Endothelial cell of umbilical vein (primary cell): Measurements from ENCODE around the gene ST6GAL1. TPM values are rescaled to one million over a fixed set of nuclear protein-coding genes. Genes with fewer than 3 reads are reported as not detected.

Experiments used
- BruUV-seq: library from RNA; stranded (reverse); fragments of 400-500 nt; replicated peaks from 2 replicates; lab custom pipeline; 2021; lab: Mats Ljungman, UMichigan
- CTCF ChIA-PET: fragments of 300-600, 350-600 bp; sonication (Branson Sonifier 250); formaldehyde crosslinking; loops from one replicate; lab custom pipeline; 2021; ENCODE audit warnings: antibody characterized with exemption, inconsistent platforms; lab: Charles Lee
- POLR2A ChIA-PET: fragments of 300-600, 350-600 bp; sonication (Branson Sonifier 250); formaldehyde crosslinking; loops from one replicate; lab custom pipeline; 2021; ENCODE audit warnings: antibody characterized with exemption, inconsistent platforms; lab: Charles Lee
- DNase-seq: peaks from one replicate; pipeline ENCODE4 v3.0.0-alpha.2; 2011; ENCODE audit warnings: low read depth, low spot score
- FAIRE-seq: peaks from 2 replicates; lab custom pipeline; 2011; peaks lifted over from hg19 to GRCh38; lab: Jason Lieb, UNC
- H2AFZ ChIP-seq: 2 replicates; pipeline ENCODE4 v1.6.0; 2012; ENCODE audit warnings: low read depth, low read length, control low read depth, inconsistent platforms
- H3K27ac ChIP-seq: 2 replicates; pipeline ENCODE4 v1.5.1; 2011; ENCODE audit warnings: low read depth, mild to moderate bottlenecking, control low read depth, low read length, moderate library complexity; ENCODE audit not compliant: insufficient read depth
- H3K27me3 ChIP-seq, 2 experiments: 2 replicates each; pipeline versions ENCODE4 v1.6.0 to v1.6.1; 2011; ENCODE audit warnings: low read length in 2 of 2, mixed read lengths in 1 of 2; ENCODE audit not compliant: control insufficient read depth in 2 of 2, insufficient read depth in 2 of 2
- H3K36me3 ChIP-seq, 2 experiments: 2 replicates in 1 of 2; 3 replicates in 1 of 2; pipeline ENCODE4 v1.5.1; 2011; ENCODE audit warnings: low read length in 2 of 2, mild to moderate bottlenecking in 1 of 2, moderate library complexity in 1 of 2; ENCODE audit not compliant: control insufficient read depth in 2 of 2, insufficient read depth in 2 of 2; ENCODE audit errors: extremely low read depth in 1 of 2
- H3K4me1 ChIP-seq: 3 replicates; pipeline ENCODE4 v1.5.1; 2011; ENCODE audit warnings: mild to moderate bottlenecking, low read length; ENCODE audit not compliant: control insufficient read depth, insufficient read depth; ENCODE audit errors: extremely low read depth
- H3K4me2 ChIP-seq: 2 replicates; pipeline ENCODE4 v1.6.1; 2011; ENCODE audit warnings: low read length, control low read depth, mixed read lengths; ENCODE audit not compliant: insufficient read depth
- H3K4me3 ChIP-seq, 3 experiments: fragments of 200-600 bp in 1 of 3; sonication (generic), shearing (Covaris generic) in 1 of 3; replicated peaks in 1 of 3; 2 replicates each; pipeline ENCODE4 v1.5.1; 2011 to 2016; ENCODE audit warnings: control low read depth in 3 of 3, low read length in 3 of 3, mild to moderate bottlenecking in 2 of 3, inconsistent platforms in 1 of 3, low read depth in 1 of 3, moderate library complexity in 1 of 3; ENCODE audit not compliant: insufficient read depth in 1 of 3
- H3K79me2 ChIP-seq: 2 replicates; pipeline ENCODE4 v1.6.0; 2012; ENCODE audit warnings: low read length, inconsistent platforms; ENCODE audit not compliant: control insufficient read depth, insufficient read depth
- H3K9ac ChIP-seq: replicated peaks from 2 replicates; pipeline ENCODE3; 2011; ENCODE audit warnings: low read length, control low read depth; ENCODE audit not compliant: insufficient read depth; ENCODE audit errors: extremely low read depth
- H3K9me1 ChIP-seq: replicated peaks from 3 replicates; pipeline ENCODE4 v1.6.0; 2011; ENCODE audit warnings: mild to moderate bottlenecking, low read length; ENCODE audit not compliant: control insufficient read depth, insufficient read depth; ENCODE audit errors: extremely low read depth
- H3K9me3 ChIP-seq: replicated peaks from 2 replicates; pipeline ENCODE4 v1.5.1; 2012; ENCODE audit warnings: low read length, inconsistent platforms; ENCODE audit not compliant: control insufficient read depth, insufficient read depth
- H4K20me1 ChIP-seq: replicated peaks from 2 replicates; pipeline ENCODE3; 2011; ENCODE audit warnings: mild to moderate bottlenecking, low read length; ENCODE audit not compliant: control insufficient read depth, insufficient read depth; ENCODE audit errors: extremely low read depth
- CTCF ChIP-seq, 2 donors: IDR thresholded peaks; 1 replicate in 1 of 2; 2 replicates in 1 of 2; pipeline ENCODE4 v1.5.1; 2011; ENCODE audit warnings: low read length in 2 of 2, mild to moderate bottlenecking in 2 of 2, moderate library complexity in 2 of 2, control low read depth in 1 of 2, inconsistent platforms in 1 of 2, low read depth in 1 of 2; ENCODE audit not compliant: insufficient read depth in 1 of 2; ENCODE audit errors: extremely low read depth in 1 of 2
- EZH2 ChIP-seq: IDR thresholded peaks from 2 replicates; pipeline ENCODE4 v1.6.1; 2012; ENCODE audit warnings: borderline replicate concordance, low read depth, mild to moderate bottlenecking, moderate library complexity, low read length, inconsistent platforms; ENCODE audit not compliant: severe bottlenecking
- FOS ChIP-seq: IDR thresholded peaks from 2 replicates; pipeline ENCODE4 v1.6.1; 2011; ENCODE audit warnings: mild to moderate bottlenecking, low read length, moderate library complexity, borderline replicate concordance; ENCODE audit not compliant: insufficient read depth
- GATA2 ChIP-seq: IDR thresholded peaks from 2 replicates; pipeline ENCODE4 v1.7.0; 2011; ENCODE audit warnings: low read depth, mild to moderate bottlenecking, moderate library complexity, mixed read lengths, low read length; ENCODE audit not compliant: insufficient read length, insufficient read depth
- JUN ChIP-seq: IDR thresholded peaks from 2 replicates; pipeline ENCODE4 v1.6.1; 2011; ENCODE audit warnings: borderline replicate concordance, low read depth; ENCODE audit not compliant: insufficient read length, insufficient read depth
- MAX ChIP-seq: IDR thresholded peaks from 2 replicates; pipeline ENCODE4 v1.6.1; 2011; ENCODE audit not compliant: insufficient read depth, insufficient read length
- MYC ChIP-seq: IDR thresholded peaks from one replicate; pipeline ENCODE4 v1.6.1; 2011; ENCODE audit warnings: mild to moderate bottlenecking, low read depth, low read length
- POLR2A ChIP-seq: IDR thresholded peaks from 2 replicates; pipeline ENCODE4 v1.6.1; 2012; ENCODE audit warnings: low read depth, mild to moderate bottlenecking, control low read depth, low read length
- POLR2AphosphoS5 ChIP-seq: IDR thresholded peaks from 2 replicates; pipeline ENCODE4 v1.6.1; 2012; ENCODE audit warnings: low read depth, mild to moderate bottlenecking, control low read depth, low read length, moderate library complexity; ENCODE audit not compliant: insufficient read depth
- dilution Hi-C: fragments of 300-500 bp; cut with MboI; formaldehyde crosslinking; loops from one replicate; pipeline ENCODE4 v1.15.0; 2019; ENCODE audit warnings: low sequenced_read_pairs; ENCODE audit not compliant: extremely low pct_ligation_motif_present
- intact Hi-C: fragments of 100-400 bp; cut with micrococcal nuclease; formaldehyde crosslinking; loops from one replicate; pipeline ENCODE4 v1.10.0; 2022
- polyA plus RNA-seq, 4 experiments: library from polyadenylated mRNA; depleted of rRNA in 3 of 4; stranded (reverse) in 3 of 4; unstranded in 1 of 4; fragments of >200 nt; gene quantifications; 2 replicates each; pipeline versions ENCODE4 v1.2.1 to v1.2.3, GENCODE V29; 2011 to 2012; ENCODE audit warnings: missing spikeins in 1 of 4
- total RNA-seq: library from RNA; stranded (reverse); gene quantifications from 2 replicates; pipeline ENCODE4 v1.2.3, GENCODE V29; 2021

Gene ST6GAL1
- total and polyA plus RNA-seq, 2 donors (not counting 3 experiments of a cell fraction or from before 2014, with no cell fraction given) = 63.9 to 101 TPM

DNA sequence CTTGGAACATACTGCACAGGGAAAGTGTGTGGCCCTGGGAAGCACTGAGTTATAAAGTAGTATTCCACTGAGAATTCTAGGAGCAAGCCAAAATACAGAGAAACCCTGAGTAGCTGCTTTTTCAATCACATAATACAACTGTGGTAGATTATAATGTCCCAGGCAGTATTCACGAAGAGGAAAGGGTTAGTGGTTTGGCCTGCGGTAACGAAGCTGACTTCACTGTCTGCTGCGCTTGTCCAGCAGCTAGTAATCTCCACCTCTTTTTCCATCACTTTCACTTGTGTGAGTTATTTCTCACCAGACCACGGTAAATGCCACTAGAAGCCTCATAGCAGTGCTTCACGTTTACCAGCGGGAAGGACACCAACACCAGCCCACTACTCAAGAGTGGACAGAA lies 174.6 kb downstream of the ST6GAL1 start:
- FAIRE-seq = no peak
- no peaks in the 10 kb centered on the region for H3K36me3 ChIP-seq
- intact Hi-C loops (loop anchor here (5.0 kb wide), 1 partner anchor 173 kb away; the partner anchor contains the start of gene ST6GAL1), dilution Hi-C loops (no loop called here)
- H4K20me1 ChIP-seq = no peaks in the 10 kb centered on the region
- H3K4me3 ChIP-seq = no peak overlapping the region
- POLR2A ChIA-PET = no interaction called here
- H3K27ac ChIP-seq = no peak overlapping the region
- no peaks in the 10 kb centered on the region for H3K9me1 ChIP-seq
- no peaks in the 10 kb centered on the region for H3K9me3 ChIP-seq
- no peak overlapping the region for H3K9ac ChIP-seq
- no peak for TF ChIP-seq FOS
- TF ChIP-seq JUN = no peak
- TF ChIP-seq GATA2 = no peak
- no peak for TF ChIP-seq POLR2A
- no peak for TF ChIP-seq EZH2
- TF ChIP-seq MAX = no peak
- TF ChIP-seq MYC = no peak
- TF ChIP-seq CTCF (IDR thresholded peaks at IDR 0.05; ENCODE audit: extremely low read depth in 1 of 2, insufficient read depth in 1 of 2, low read depth in 1 of 2, low read length in 2 of 2) = no peak
- TF ChIP-seq POLR2AphosphoS5 = no peak
- H3K27me3 ChIP-seq = no peaks in the 10 kb centered on the region
- H3K79me2 ChIP-seq = no peaks in the 10 kb centered on the region
- DNase-seq = no peak
- no peak overlapping the region for H3K4me2 ChIP-seq
- peaks cover 13% of the 10 kb centered on the region for H3K4me1 ChIP-seq
- BruUV-seq = no TSS peak
- CTCF ChIA-PET = interaction anchor here (1.1 to 1.7 kb wide), 3 partner anchors 9 to 60 kb away, joined by 3 to 11 read pairs (median 6); partner anchors contain the start of gene RPL39L
- H2AFZ ChIP-seq = no peak overlapping the region
